Fibroblast of skin of back (primary cell): ENCODE results near the gene ENTPD3. TPM values are rescaled to one million over a fixed set of nuclear protein-coding genes. Genes with fewer than 3 reads are reported as not detected.
A peak's percentile ranks its signal among the peaks of the same experiment; 100 is the strongest.

Experiments used
- DNase-seq: peaks from one replicate; pipeline ENCODE4 v3.0.0-alpha.2; 2013
- polyA plus RNA-seq, 2 experiments: library from polyadenylated mRNA; unstranded; fragments of 120-200 nt; gene quantifications; one replicate each; pipeline ENCODE4 v1.2.1, GENCODE V29; 2013; ENCODE audit not compliant: insufficient read length in 2 of 2

The ENTPD3 gene
- polyA plus RNA-seq (2013, experiment 1 of 2; ENCODE audit: insufficient read length): 0.06 TPM
- polyA plus RNA-seq (2013, experiment 2 of 2; ENCODE audit: insufficient read length): 0.41 TPM

GRCh38 chr3:40387001-40387894 lies at the start of gene ENTPD3:
ENTPD3 (plus strand) TSS chr3:40387184; CDS start chr3:40388058, 874 bp downstream.
- DNase-seq: peak; percentile 10

- no peak for DNase-seq
Measured at GRCh38 chr3:40339871-40340270, 47.1 kb upstream of the ENTPD3 start.

DNA sequence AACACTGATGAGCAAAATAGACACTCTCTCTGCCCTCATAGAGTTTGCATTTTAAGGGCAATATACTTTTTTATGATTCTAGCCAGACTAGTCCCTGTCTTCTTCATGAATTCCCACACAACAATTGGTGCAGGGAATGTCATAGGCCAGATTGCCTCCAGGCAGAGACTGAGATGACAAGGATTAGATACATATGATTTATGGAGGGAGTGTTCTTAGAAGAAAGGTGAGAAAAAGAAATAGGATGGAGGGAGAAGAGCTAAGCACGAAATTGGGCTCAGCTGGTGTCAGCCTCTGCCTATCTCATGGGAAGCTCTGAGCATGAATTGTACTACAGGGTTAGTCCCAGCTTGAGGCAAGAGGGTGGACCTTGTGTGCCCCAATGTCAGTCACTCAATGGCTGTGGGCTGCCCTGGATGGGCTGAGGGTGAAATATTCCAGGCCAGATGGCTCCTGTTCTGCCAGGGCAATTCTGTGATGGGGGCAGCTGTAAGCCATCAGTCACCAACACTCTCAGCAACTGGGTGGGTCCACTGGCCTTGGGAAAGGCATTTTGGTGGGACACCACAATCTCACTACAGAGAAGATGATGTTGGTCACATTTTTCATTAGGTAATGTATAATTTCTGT lies 46.3 kb upstream of the ENTPD3 start:
- no peak for DNase-seq

GRCh38 chr3:40341671-40342070 lies 45.3 kb upstream of the ENTPD3 start:
- DNase-seq: no peak

GRCh38 chr3:40350529-40350928 lies 36.5 kb upstream of the ENTPD3 start:
- DNase-seq: no peak

DNA sequence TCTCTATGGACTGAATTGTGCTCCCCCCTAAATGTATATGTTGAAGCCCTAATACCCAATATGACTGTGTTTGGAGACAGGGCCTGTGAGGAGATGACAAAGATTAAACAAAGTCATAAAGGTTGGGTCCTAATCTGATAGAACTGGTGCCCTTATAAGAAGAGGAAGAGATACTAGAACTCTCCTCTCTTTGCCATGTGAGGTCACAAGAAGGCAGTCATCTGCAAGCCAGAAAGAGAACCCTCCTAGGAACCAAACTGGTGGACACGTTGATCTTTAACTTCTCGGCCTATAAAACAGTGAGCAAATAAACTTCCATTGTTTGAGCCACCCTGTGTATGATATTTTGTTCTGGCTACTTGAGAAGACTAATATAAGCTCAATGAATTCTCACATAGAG lies 31.6 kb upstream of the ENTPD3 start:
- DNase-seq: no peak

GRCh38 chr3:40358454-40358853 lies 28.5 kb upstream of the ENTPD3 start:
- no peak for DNase-seq

- no peak for DNase-seq
Measured at GRCh38 chr3:40363674-40364073, 23.3 kb upstream of the ENTPD3 start.

GRCh38 chr3:40366203-40367162 lies 20.5 kb upstream of the ENTPD3 start:
- no peak for DNase-seq

DNA sequence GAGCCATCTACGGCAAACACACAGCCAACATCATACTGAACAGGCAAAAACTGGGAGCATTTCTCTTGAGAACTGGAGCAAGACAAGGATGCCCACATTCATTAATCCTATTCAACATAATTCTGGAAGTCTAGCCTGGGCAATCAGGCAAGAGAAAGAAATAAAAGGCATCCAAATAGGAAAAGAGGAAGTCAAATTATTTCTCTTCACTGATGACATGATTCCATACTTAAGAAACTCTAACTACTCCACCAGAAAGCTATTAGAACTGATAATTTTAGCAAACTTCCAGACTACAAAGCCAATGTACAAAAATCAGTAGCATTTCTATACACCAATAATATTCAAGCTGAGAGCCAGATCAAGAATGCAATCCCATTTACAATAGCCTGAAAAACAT lies 17.3 kb upstream of the ENTPD3 start:
- no peak for DNase-seq

DNA sequence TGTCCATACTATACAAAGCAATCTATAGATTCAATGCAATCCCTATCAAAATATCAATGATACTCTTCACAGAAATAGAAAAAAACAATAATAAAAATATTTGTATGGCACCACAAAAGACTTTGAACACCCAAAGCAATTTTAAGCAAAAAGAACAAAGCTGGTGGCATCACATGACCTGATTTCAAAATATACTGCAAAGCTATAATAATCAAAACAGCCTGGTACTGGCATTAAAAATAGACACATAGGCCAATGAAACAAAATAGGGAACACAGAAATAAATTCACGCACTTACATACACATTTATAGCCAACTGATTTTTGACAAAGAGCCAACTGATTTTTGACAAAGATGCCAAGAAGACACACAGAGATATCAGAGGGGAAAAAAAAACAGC lies 9.2 kb upstream of the ENTPD3 start:
- no peak for DNase-seq

DNA sequence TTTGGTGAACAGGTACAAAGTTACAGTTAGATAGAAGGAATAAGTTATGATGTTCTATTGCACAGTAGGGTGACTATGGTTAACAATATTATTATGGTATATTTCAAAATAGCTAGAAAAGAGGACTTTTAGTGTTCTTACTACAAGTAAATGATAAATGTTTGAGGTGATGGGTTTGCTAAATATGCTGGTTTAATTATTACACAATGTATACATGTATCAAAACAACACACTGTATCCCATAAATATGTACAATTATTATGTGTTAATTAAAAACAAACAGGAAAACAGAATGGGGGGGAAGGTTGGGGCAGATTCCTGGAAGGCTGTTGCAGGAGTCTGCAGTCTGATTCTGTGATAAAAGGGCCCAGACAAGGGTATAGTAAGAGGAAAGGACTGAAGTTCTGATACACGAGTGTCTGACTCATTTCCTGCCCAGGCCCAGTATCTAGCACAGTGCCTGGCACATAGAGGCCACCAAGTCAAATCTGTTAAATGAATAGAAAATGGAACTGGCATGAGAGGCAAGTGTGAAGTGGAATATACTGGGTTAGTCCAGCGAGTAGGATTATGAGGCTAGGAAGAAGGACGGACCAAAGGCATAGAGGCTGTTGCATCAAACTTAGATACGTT lies 7.2 kb upstream of the ENTPD3 start:
- no peak for DNase-seq

DNA sequence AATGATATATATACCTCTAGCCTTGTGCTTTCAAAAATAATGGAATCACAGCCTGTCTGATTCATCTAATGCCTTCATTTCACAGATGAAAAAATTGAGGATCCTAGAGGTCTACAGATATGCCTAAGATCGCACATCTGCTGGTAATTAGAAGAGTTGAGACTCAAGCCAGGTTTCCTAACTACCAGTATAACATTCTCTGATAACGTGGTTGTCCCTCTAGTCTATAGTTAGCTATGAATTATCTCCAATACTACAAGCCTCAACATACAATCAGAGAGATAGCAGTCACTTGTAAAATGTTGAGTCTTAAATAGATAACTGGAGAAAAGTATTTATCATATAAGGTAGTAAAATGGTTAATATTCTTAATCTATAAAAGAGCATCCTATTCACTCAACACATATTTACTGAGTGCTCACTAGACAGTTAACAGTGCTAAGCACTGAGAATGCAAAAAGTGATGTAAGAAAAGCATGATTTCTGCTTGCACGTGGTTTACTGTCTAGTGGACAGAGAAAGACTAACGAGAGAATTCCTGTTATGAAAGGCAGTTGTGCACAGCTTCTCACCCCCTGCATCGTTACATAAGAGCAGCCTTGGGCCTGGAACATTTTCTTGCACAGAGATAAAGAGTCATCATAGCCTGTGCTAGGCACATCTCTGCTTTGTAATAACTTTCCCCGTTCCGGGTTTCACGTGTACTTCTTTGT lies 4.9 kb upstream of the ENTPD3 start:
- no peak for DNase-seq

GRCh38 chr3:40382617-40382979 lies 4.4 kb upstream of the ENTPD3 start:
- DNase-seq: no peak

GRCh38 chr3:40386213-40386612 lies 771 bp upstream of the ENTPD3 start:
- DNase-seq: no peak

DNA sequence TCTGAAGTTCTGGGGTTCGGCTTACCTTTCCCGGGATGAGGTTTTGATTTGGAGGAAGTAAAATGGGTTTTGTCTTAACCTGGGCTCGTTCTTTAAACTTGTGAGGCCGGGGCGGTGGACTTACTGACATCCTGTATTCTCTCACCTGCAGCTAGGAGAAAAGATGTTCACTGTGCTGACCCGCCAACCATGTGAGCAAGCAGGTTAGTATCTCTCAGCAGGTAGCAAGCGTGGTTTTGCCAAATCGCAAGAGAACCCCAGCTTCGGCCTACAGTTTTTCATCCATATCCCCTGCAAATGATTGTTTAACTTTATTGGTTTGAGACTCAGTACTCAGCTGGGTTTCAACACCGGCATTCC lies 891 bp downstream of the ENTPD3 start:
- DNase-seq: no peak

- no peak for DNase-seq
Measured at GRCh38 chr3:40396406-40396805, 9.4 kb downstream of the ENTPD3 start.

DNA sequence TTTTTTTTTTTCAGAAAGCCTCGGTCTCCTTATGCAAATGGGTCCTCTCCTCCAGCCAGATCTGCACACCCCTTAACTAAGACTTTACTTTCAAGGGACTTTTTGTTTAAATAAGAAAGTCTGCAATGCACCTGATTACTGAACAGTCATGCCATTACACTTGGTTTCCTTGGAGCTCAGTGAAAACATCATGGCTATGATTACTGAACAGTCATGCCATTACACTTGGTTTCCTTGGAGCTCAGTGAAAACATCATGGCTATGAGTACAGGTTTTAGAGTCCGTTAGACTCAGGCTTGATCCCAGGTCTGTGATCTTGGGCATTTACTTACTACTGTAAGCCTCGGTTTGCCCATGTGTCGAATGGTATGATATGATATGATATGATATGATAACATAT lies 10.1 kb downstream of the ENTPD3 start:
- DNase-seq: no peak

DNA sequence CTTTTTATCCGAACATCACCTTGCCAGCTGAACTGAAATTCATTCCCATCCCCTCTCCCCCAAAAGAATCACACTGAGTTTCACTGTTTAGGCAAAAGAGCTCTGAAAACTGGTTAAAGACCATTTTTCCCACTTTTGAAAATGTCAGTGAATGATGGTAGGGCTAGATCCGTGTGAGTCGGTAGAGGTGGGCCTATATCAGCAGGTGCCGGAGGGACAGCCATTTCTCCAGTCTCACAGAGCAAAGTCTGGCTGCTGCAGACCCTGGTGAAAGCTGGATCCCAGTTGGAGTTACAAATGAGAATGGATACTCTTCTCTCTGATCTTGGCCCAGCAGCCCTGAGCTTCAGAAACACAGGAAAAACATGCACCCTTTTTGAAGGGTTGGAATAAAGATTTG lies 10.9 kb downstream of the ENTPD3 start:
- no peak for DNase-seq

- no peak for DNase-seq
Measured at GRCh38 chr3:40398346-40398745, 11.4 kb downstream of the ENTPD3 start.

DNA sequence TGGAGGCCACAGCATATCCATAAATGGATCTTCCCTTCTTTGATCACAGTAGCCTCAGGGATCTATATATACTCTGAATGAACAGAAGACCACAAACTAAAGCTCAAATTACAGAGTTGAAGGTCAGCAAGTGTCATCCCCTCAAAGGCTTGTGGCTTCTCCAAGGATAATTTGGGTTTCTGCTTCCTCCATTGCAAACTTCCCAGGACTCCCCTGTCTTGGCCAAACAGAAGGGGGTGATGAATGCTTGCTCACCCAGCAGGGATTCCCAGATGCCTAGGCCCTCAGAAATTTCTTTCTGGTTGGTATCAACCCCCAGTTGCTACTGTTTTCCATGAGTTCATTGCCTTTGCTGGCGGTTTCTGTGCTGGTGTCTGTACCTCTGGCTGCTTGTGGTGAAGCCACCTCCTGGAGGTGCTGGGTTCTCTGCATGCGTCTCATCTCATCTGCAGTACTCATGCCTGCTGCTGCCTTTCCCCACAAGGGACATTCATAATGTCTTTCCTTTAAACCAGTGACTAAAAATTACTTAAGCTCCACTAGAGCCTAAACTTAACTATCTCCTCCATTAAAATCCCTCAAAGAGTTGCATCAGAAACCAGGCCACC lies 17.7 kb downstream of the ENTPD3 start:
- DNase-seq: no peak
